ENCODE measurements around the gene DLX3. TPM values are rescaled to one million over a fixed set of nuclear protein-coding genes. Genes with fewer than 3 reads are reported as not detected.

The DLX3 gene
- total RNA-seq, 1 experiment from 2014 or later = 1.2 TPM

- intact Hi-C loops (cut with micrococcal nuclease; ENCODE audit: unreplicated experiment) = loop anchor here (10.0 kb wide), 1 partner anchor 266 kb away; no protein-coding TSS in a partner anchor
- Histone ChIP-seq H3K27ac (peak overlapping the region; percentile 96), H3K4me2 (peak overlapping the region; percentile 89), H3K79me2 (ENCODE audit: low read depth) (no peaks in the 10 kb centered on the region; the same call in 1 of the 2 replicates), H3F3A (ENCODE audit: insufficient read depth, low read depth) (peaks cover 46% of the 10 kb centered on the region), H3K4me1 (replicated peaks; ENCODE audit: insufficient read depth) (peaks cover 46% of the 10 kb centered on the region), H3K36me3 (ENCODE audit: low read depth) (no peaks in the 10 kb centered on the region), H2AFZ (no peak overlapping the region), H3K9me3 (ENCODE audit: insufficient read depth, low read depth) (no peaks in the 10 kb centered on the region), H3K27me3 (ENCODE audit: insufficient read depth, low read depth) (no peaks in the 10 kb centered on the region), H4K20me1 (ENCODE audit: insufficient read depth) (no peaks in the 10 kb centered on the region), H3K4me3 (no peak overlapping the region; the same call in 1 of the 2 replicates), H3K9me2 (ENCODE audit: insufficient read depth) (no peaks in the 10 kb centered on the region)
- ChIA-PET CTCF (no interaction called here), POLR2A (ENCODE audit: unreplicated experiment) (interaction anchor here (0.5 to 2.8 kb wide), 4 partner anchors 13 to 106 kb away, joined by 3 to 55 read pairs (median 4); partner anchors contain the start of gene ITGA3)
- no peak for DNase-seq
- TF ChIP-seq EZH2 (IDR thresholded peaks at IDR 0.05; ENCODE audit: low read depth) = no peak
- TF ChIP-seq CTCF (conservative IDR thresholded peaks at IDR 0.05) = no peak
- BruUV-seq (replicated peaks) = no TSS peak
Measured at GRCh38 chr17:50029185-50029584, 34.2 kb upstream of the DLX3 start.

- H3K9me2 ChIP-seq (ENCODE audit: insufficient read depth) = no peaks in the 10 kb centered on the region
- H3K4me2 ChIP-seq = peak overlapping the region; percentile 89
- no peaks in the 10 kb centered on the region for H3K36me3 ChIP-seq (ENCODE audit: low read depth)
- H3K27me3 ChIP-seq (ENCODE audit: insufficient read depth, low read depth) = no peaks in the 10 kb centered on the region
- no peaks in the 10 kb centered on the region; the same call in 1 of the 2 replicates for H3K79me2 ChIP-seq (ENCODE audit: low read depth)
- H3K4me3 ChIP-seq = peak overlapping the region; percentile 33; the same call in 1 of the 2 replicates
- peaks cover 49% of the 10 kb centered on the region for H3F3A ChIP-seq (ENCODE audit: insufficient read depth, low read depth)
- H4K20me1 ChIP-seq (ENCODE audit: insufficient read depth) = no peaks in the 10 kb centered on the region
- TF ChIP-seq CTCF (conservative IDR thresholded peaks at IDR 0.05) (no peak), EZH2 (IDR thresholded peaks at IDR 0.05; ENCODE audit: low read depth) (no peak)
- intact Hi-C loops (cut with micrococcal nuclease; ENCODE audit: unreplicated experiment) = loop anchor here (1.0 to 10.0 kb wide), 3 partner anchors 23 to 266 kb away; no protein-coding TSS in a partner anchor
- H2AFZ ChIP-seq = peak overlapping the region; percentile 40
- no peak for DNase-seq
- no TSS peak for BruUV-seq (replicated peaks)
- ChIA-PET POLR2A (ENCODE audit: unreplicated experiment) (interaction anchor here (0.5 to 2.8 kb wide), 6 partner anchors 12 to 106 kb away, joined by 3 to 55 read pairs (median 12); partner anchors contain the start of gene ITGA3), CTCF (interaction anchor here (0.6 to 1.2 kb wide), 2 partner anchors 25 to 66 kb away, joined by 4 to 5 read pairs; no protein-coding TSS in a partner anchor)
- peak overlapping the region; percentile 96 for H3K27ac ChIP-seq
- H3K4me1 ChIP-seq (replicated peaks; ENCODE audit: insufficient read depth) = peaks cover 46% of the 10 kb centered on the region
- no peaks in the 10 kb centered on the region for H3K9me3 ChIP-seq (ENCODE audit: insufficient read depth, low read depth)
Measured at GRCh38 chr17:50028736-50029120, 33.7 kb upstream of the DLX3 start.

GRCh38 chr17:50027881-50028735 is 33.1 kb upstream of the DLX3 start:
- no peaks in the 10 kb centered on the region for H3K27me3 ChIP-seq (ENCODE audit: insufficient read depth, low read depth)
- peak overlapping the region; percentile 96 for H3K27ac ChIP-seq
- H3K4me2 ChIP-seq = peak overlapping the region; percentile 89
- ChIA-PET POLR2A (ENCODE audit: unreplicated experiment) (interaction anchor here (0.6 to 2.8 kb wide), 9 partner anchors 11 to 661 kb away, joined by 3 to 55 read pairs (median 6); partner anchors contain the start of gene ITGA3), CTCF (interaction anchor here (0.5 to 2.0 kb wide), 5 partner anchors 24 to 391 kb away, joined by 3 to 13 read pairs (median 5); partner anchors contain the start of gene ITGA3)
- H2AFZ ChIP-seq = peak overlapping the region; percentile 40
- H3K36me3 ChIP-seq (ENCODE audit: low read depth) = no peaks in the 10 kb centered on the region
- no peaks in the 10 kb centered on the region for H4K20me1 ChIP-seq (ENCODE audit: insufficient read depth)
- TF ChIP-seq CTCF (conservative IDR thresholded peaks at IDR 0.05) = no peak
- TF ChIP-seq EZH2 (IDR thresholded peaks at IDR 0.05; ENCODE audit: low read depth) = no peak
- no peaks in the 10 kb centered on the region; the same call in 1 of the 2 replicates for H3K79me2 ChIP-seq (ENCODE audit: low read depth)
- H3K4me1 ChIP-seq (replicated peaks; ENCODE audit: insufficient read depth) = peaks cover 46% of the 10 kb centered on the region
- H3F3A ChIP-seq (ENCODE audit: insufficient read depth, low read depth) = peaks cover 54% of the 10 kb centered on the region
- BruUV-seq (replicated peaks) = no TSS peak
- no peaks in the 10 kb centered on the region for H3K9me3 ChIP-seq (ENCODE audit: insufficient read depth, low read depth)
- intact Hi-C loops (cut with micrococcal nuclease; ENCODE audit: unreplicated experiment) = loop anchor here (1.0 to 10.0 kb wide), 6 partner anchors 23 to 267 kb away; no protein-coding TSS in a partner anchor
- DNase-seq = peak; percentile 95 to 97
- H3K4me3 ChIP-seq = peak overlapping the region; percentile 58; the same call in 1 of the 2 replicates
- no peaks in the 10 kb centered on the region for H3K9me2 ChIP-seq (ENCODE audit: insufficient read depth)

All from PC-9 (cell line).